ENCODE data around the gene LSM8. TPM values are rescaled to one million over a fixed set of nuclear protein-coding genes. Genes with fewer than 3 reads are reported as not detected.

LSM8 gene
- 40.2 to 59.9 TPM (median 44.5 TPM) in 5 replicates for total RNA-seq (2022; extraction: Qiagen RNA extraction)

DNA sequence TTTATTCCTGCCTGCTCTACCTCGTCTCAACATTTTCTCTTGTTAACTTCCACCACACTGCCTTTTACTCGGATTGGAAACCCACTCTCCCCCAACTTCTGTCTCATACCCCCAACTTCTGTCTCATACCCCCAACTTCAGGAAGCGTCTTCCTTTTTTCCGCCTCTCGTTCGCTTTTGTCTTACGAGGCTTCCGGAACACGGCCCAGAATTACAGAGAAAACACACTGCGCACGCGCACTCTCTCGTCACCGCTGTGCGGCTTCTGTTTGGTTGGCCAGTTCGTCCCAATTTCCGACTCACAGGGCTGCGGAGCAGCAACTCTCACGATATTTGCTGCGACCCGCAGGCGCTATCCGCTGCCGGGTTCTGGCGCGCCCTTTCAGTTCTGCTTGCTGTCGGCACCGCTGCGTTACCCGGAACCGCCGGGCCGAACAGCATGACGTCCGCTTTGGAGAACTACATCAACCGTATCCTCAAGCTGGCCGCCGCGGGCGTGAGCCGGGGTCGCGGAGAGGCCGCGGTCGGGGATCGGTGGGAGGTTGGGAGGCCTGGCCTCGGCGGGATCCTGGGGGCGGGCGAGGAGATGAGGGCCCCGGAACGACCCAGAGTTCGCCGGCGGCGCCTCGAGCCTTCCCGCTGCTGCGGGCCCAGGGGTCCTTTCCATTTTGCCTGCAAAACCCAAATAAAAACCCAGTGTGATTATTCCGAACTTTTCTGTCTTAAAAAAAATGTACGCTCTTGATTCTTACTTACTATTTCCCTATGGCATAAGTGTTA is at the start of gene LSM8:
Gene LSM8 (plus strand): TSS at position 379 of the 779 bp plus-strand sequence. CDS start 60 bp downstream, at position 439.

DNA sequence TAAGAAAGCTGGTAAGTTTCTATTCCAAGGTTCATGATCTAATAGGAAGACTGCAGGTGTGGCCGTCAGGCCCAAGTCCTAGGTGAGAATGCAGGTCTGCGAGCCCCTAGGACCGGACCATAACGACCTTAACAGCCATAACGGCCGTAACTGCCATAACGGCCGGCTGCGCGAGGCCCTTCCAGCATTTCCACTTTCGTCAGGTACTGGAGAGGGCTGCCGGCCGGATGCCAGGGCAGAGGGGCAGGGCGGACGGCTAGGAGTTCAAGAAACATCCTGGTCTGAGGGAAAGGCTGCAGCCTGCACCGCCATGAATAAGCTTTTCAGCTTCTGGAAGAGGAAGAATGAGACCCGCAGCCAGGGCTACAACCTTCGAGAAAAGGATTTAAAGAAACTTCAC is 40.6 kb downstream of the LSM8 start, which contains the start of gene ANKRD7:
Gene ANKRD7 (plus strand): TSS at position 184 of the 400 bp plus-strand sequence. CDS start 127 bp downstream, at position 311.

Other genes with a start within 250 kb of the LSM8 start
- 0.11 to 0.57 TPM (median 0.30 TPM) in 5 replicates for gene ANKRD7, start 40.5 kb downstream of the LSM8 start, total RNA-seq (2022; extraction: Qiagen RNA extraction)